GM19452 (cell line): Measurements from ENCODE around the gene CEP83.
A peak's percentile ranks its signal among the peaks of the same experiment; 100 is the strongest.

Source experiments
- ATAC-seq: cut with Tn5 transposase; IDR thresholded peaks from one replicate; pipeline ENCODE4 v1.9.1; 2021; ENCODE audit not compliant: unreplicated experiment

Gene CEP83

GRCh38 chr12:94273272-94273671 is 186.4 kb downstream of the CEP83 start:
- no peak for ATAC-seq

GRCh38 chr12:94272280-94272679 is 187.4 kb downstream of the CEP83 start:
- no peak for ATAC-seq

- no peak for ATAC-seq
Observed at GRCh38 chr12:94271351-94271750, 188.3 kb downstream of the CEP83 start.

- ATAC-seq: peak; percentile 61
Observed at GRCh38 chr12:94269316-94269999, 190.2 kb downstream of the CEP83 start.

DNA sequence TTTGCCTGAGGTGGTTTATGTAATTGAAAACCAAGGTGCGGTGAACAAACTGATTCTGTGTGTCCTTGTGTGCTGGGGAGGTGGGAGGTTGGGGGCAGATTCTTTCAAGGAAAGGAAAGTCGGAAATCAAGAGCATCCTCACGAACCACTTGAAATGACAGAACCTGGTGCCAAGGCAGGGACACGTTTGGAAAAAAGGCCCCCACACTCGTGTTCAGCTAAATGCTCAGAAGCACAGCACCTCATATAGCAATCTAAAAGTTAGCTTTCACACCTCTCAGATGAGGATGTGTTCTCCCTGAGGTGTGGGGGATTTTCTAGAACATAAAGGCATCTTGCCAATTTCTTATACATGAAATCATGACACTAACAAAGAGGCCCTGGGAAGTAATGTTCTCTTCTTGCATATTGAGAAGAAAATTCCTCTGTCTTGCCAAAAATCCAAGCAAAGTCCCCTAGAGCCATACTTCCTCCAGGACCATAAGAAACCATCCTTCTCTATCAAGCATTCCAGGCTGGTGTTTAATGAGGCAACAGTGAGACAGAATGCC is 191.7 kb downstream of the CEP83 start:
- ATAC-seq: no peak

GRCh38 chr12:94267537-94267872 is 192.2 kb downstream of the CEP83 start:
- no peak for ATAC-seq

- no peak for ATAC-seq
Observed at GRCh38 chr12:94266796-94267536, 192.7 kb downstream of the CEP83 start.

DNA sequence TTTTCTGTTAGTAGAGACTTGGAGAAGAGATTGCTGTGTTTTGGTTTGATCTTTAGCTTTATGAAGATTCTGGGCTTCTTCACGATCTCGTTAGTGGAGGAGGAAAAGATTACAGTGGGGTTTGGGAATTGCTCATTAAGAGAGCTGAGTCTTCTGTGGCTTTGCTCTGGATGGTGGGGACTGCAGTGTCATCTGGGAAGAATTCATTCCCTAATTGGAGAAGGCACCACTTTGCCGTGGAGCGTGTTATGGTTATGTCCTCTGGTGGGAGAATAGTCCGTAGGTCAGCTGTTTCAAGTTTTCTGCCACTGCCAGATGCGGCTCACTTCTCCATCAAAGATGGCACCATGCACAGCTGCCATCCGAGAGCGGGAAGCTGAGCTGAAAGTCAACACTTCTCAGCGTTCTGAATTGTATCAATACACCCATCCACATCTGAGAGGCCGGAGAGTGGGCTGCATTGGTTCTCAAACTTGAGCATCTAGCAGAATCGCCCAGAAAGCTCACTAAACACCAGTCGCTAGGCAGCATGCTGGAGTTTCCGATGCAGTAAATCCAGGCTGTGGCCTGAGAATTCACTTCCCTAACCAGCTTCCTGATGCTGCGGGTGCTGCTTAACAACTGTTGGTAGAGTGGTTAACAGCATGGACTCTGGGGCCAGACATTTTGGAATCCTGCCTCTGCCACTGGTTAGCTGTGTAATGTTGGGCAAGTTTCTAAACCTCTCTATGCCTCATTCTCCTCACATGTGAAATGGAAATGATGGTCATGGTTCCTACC is 193.5 kb downstream of the CEP83 start:
- ATAC-seq: no peak

DNA sequence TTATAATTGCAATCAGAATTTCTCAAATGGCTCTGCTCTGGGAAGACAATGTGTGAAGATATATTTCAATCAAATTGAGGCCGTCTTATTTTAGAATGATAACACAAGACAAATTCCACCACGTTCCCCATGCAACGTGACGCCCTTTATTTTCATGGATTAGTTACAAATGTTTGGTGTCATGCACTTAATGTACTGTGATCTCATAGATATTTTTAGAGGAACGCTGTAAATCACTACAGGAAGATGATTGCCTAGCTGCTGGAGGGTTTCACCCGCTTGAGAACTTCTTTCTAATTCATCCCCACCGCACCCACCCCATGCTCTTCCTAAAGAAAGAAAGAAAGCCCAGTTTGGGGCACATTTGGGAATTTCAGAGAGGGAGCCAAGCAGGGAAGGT is 194.1 kb downstream of the CEP83 start:
- no peak for ATAC-seq

GRCh38 chr12:94264736-94265485 is 194.8 kb downstream of the CEP83 start:
- ATAC-seq: no peak

DNA sequence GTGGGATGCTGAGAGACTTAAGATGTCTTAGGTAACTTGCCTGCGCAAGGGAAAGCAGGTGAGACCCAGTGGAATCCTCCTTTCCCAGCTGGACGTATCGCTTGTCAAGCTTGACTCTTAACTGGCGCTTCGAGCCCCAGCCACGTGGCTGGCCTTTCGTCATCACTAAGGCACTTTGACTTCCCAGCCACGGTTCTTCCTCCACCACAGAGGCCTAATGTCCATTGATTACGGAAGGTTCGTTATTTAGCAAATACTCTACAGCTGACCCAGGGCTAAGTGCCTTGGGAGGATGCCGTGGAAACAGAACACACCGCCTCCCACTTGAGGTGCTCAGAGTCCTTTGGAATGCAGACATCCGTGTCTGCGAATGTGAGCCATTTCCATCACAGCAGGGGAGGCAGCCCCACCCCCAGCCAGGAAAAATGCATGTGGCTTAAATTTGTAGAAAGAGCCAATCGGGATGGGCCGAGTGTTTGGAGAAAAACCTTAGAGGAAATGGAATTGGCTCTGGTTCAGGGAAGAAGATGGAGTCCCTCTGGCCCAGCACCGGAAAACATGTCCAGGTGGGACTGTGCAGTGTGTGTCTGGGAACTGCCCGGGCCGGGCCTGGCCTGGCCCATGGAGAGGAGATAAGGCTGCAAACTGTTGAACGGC is 195.6 kb downstream of the CEP83 start:
- no peak for ATAC-seq

- ATAC-seq: peak; percentile 33
Observed at GRCh38 chr12:94263011-94263811, 196.5 kb downstream of the CEP83 start.

GRCh38 chr12:94262228-94263010 is 197.2 kb downstream of the CEP83 start:
- peak; percentile 50 for ATAC-seq

DNA sequence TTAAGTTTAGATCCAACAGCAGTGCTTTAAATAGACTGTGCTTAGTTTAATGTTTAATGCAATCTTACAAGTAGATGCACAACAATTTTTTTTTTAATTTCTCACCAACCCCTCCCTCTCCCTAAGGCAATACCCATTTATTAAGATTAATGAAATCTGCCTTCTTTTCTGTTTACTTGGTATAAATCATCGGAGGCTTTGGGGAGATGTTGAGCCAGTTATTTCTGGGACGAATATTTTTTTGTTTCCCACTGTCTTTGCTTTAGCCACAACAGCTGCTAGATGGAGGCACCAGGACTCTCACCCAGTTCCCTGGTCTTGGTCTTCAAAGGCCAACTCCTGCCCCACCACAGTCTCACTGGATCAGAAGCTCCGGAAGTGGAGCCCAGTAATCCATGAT is 197.9 kb downstream of the CEP83 start:
- no peak for ATAC-seq

- ATAC-seq: no peak
Observed at GRCh38 chr12:94261119-94261518, 198.5 kb downstream of the CEP83 start.

DNA sequence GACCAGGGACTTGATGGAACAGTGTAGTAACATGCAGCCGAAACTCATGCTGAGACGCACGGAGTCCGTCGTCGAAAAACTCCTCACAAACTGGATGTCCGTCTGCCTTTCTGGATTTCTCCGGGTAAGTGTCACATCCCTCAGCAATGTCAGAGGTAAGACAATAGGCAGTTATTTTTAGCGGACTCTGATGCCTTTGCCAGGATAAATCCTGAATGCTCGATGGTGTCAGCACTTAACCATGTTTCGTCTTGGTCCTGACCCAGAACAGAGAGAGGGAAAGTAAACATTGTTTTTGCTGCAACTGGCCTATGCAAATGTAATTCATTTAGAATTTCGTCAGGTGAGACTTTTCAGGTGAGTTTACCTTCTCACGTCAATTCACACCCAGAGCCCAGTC is 198.9 kb downstream of the CEP83 start:
- no peak for ATAC-seq

- ATAC-seq: no peak
Observed at GRCh38 chr12:94260017-94260416, 199.7 kb downstream of the CEP83 start.

- peak; percentile 59 for ATAC-seq
Observed at GRCh38 chr12:94258593-94258992, 201.1 kb downstream of the CEP83 start.
